HEK293T (cell line): ENCODE measurements around the gene ENOSF1.

Source experiments
- CTCF ChIA-PET: fragments of 350-600 bp; formaldehyde crosslinking; extraction: SDS; loops from one replicate; lab custom pipeline; 2021; ENCODE audit warnings: antibody characterized with exemption, inconsistent platforms; lab: Yijun Ruan, JAX
- POLR2A ChIA-PET: fragments of 350-600 bp; formaldehyde crosslinking; extraction: SDS; loops from one replicate; lab custom pipeline; 2020; ENCODE audit warnings: antibody characterized with exemption, inconsistent platforms; lab: Yijun Ruan, JAX
- DNase-seq: peaks from one replicate; pipeline ENCODE4 v3.0.0; 2012; ENCODE audit warnings: mixed read lengths; ENCODE audit errors: extremely low spot score
- ARNT ChIP-seq: fragments of 450-650 bp; IDR thresholded peaks from 2 replicates; pipeline ENCODE4 v1.6.1; 2017; ENCODE audit warnings: mild to moderate bottlenecking
- BHLHE40 ChIP-seq: fragments of 450-650 bp; IDR thresholded peaks from 2 replicates; pipeline ENCODE4 v1.6.1; 2016; ENCODE audit warnings: mild to moderate bottlenecking, moderate library complexity, borderline replicate concordance
- CTBP1 ChIP-seq: fragments of 450-650 bp; IDR thresholded peaks from 2 replicates; pipeline ENCODE4 v1.6.1; 2016; ENCODE audit warnings: borderline replicate concordance
- ELF4 ChIP-seq: fragments of 450-650 bp; IDR thresholded peaks from 2 replicates; pipeline ENCODE4 v1.6.1; 2017; ENCODE audit warnings: antibody characterized with exemption
- FOXA1 ChIP-seq: fragments of 450-650 bp; IDR thresholded peaks from 2 replicates; pipeline ENCODE4 v1.6.1; 2016; ENCODE audit warnings: mild to moderate bottlenecking
- FOXK2 ChIP-seq: fragments of 450-650 bp; IDR thresholded peaks from 2 replicates; pipeline ENCODE4 v1.6.1; 2016; ENCODE audit warnings: mild to moderate bottlenecking
- FOXM1 ChIP-seq: fragments of 450-650 bp; IDR thresholded peaks from 2 replicates; pipeline ENCODE4 v1.6.1; 2017; ENCODE audit warnings: mild to moderate bottlenecking, borderline replicate concordance
- HDGF ChIP-seq: fragments of 450-650 bp; IDR thresholded peaks from 2 replicates; pipeline ENCODE4 v1.6.1; 2017; ENCODE audit warnings: antibody characterized with exemption, borderline replicate concordance
- L3MBTL2 ChIP-seq: fragments of 450-650 bp; conservative IDR thresholded peaks from 2 replicates; pipeline ENCODE4 v1.6.1; 2016; ENCODE audit warnings: mild to moderate bottlenecking
- LEF1 ChIP-seq: fragments of 450-650 bp; IDR thresholded peaks from 2 replicates; pipeline ENCODE4 v1.6.1; 2017; ENCODE audit warnings: mild to moderate bottlenecking, borderline replicate concordance
- NFRKB ChIP-seq: fragments of 450-650 bp; IDR thresholded peaks from 2 replicates; pipeline ENCODE4 v1.6.1; 2016; ENCODE audit warnings: mild to moderate bottlenecking, moderate library complexity
- PKNOX1 ChIP-seq: fragments of 450-650 bp; IDR thresholded peaks from 2 replicates; pipeline ENCODE4 v1.6.1; 2016
- SP1 ChIP-seq: fragments of 450-650 bp; IDR thresholded peaks from 2 replicates; pipeline ENCODE4 v1.6.1; 2017
- SUZ12 ChIP-seq: fragments of 450-650 bp; IDR thresholded peaks from 2 replicates; pipeline ENCODE4 v1.6.1; 2016; ENCODE audit warnings: mild to moderate bottlenecking
- TARDBP ChIP-seq: fragments of 450-650 bp; IDR thresholded peaks from 2 replicates; pipeline ENCODE4 v1.6.1; 2016
- ZNF384 ChIP-seq: fragments of 450-650 bp; IDR thresholded peaks from 2 replicates; pipeline ENCODE4 v1.6.1; 2016

Gene ENOSF1

GRCh38 chr18:641224-641623 lies 71.2 kb downstream of the ENOSF1 start:
- no peak for DNase-seq
- POLR2A ChIA-PET: interaction anchor here (1.1 kb wide), 1 partner anchor 16 kb away, joined by 5 read pairs; the partner anchor contains the start of gene TYMS
- CTCF ChIA-PET: no interaction called here
- TF ChIP-seq CTBP1 (no peak), FOXM1 (no peak), HDGF (no peak), PKNOX1 (no peak), L3MBTL2 (no peak), LEF1 (no peak), ARNT (no peak), SUZ12 (no peak), FOXK2 (no peak), SP1 (no peak), FOXA1 (no peak), ELF4 (no peak), NFRKB (no peak), BHLHE40 (no peak), TARDBP (no peak), ZNF384 (no peak)

GRCh38 chr18:635171-635570 lies 77.3 kb downstream of the ENOSF1 start:
- ChIA-PET CTCF (interaction anchor here (0.9 kb wide), 1 partner anchor 10 kb away, joined by 3 read pairs; no protein-coding TSS in a partner anchor), POLR2A (interaction anchor here (0.9 kb wide), 1 partner anchor 23 kb away, joined by 3 read pairs; no protein-coding TSS in a partner anchor)
- TF ChIP-seq NFRKB (no peak), ELF4 (no peak), SP1 (no peak), FOXM1 (no peak), L3MBTL2 (no peak), TARDBP (no peak), FOXK2 (no peak), HDGF (no peak), PKNOX1 (no peak), ZNF384 (no peak), FOXA1 (no peak), ARNT (no peak), SUZ12 (no peak), LEF1 (no peak), CTBP1 (no peak), BHLHE40 (no peak)
- no peak for DNase-seq

- TF ChIP-seq CTBP1 (no peak), HDGF (no peak), FOXM1 (no peak), SUZ12 (no peak), FOXK2 (no peak), ELF4 (no peak)
- ChIA-PET CTCF (interaction anchor here (0.9 kb wide), 1 partner anchor 9 kb away, joined by 3 read pairs; no protein-coding TSS in a partner anchor), POLR2A (interaction anchor here (0.9 kb wide), 1 partner anchor 24 kb away, joined by 3 read pairs; no protein-coding TSS in a partner anchor)
- DNase-seq: no peak
Observed at GRCh38 chr18:634551-635045, 77.8 kb downstream of the ENOSF1 start.

GRCh38 chr18:631560-631959 lies 80.9 kb downstream of the ENOSF1 start:
- no peak for TF ChIP-seq NFRKB
- TF ChIP-seq FOXK2: no peak
- TF ChIP-seq L3MBTL2: no peak
- no peak for TF ChIP-seq ARNT
- no peak for TF ChIP-seq LEF1
- TF ChIP-seq SP1: no peak
- TF ChIP-seq FOXA1: no peak
- TF ChIP-seq ELF4: no peak
- TF ChIP-seq HDGF: no peak
- no peak for TF ChIP-seq CTBP1
- no peak for DNase-seq
- CTCF ChIA-PET: interaction anchor here (0.6 kb wide), 2 partner anchors 19 to 210 kb away, joined by 3 to 6 read pairs; no protein-coding TSS in a partner anchor
- POLR2A ChIA-PET: no interaction called here

- ChIA-PET POLR2A (no interaction called here), CTCF (no interaction called here)
- DNase-seq: no peak
- TF ChIP-seq FOXM1 (no peak), ZNF384 (no peak), PKNOX1 (no peak), SP1 (no peak), NFRKB (no peak), BHLHE40 (no peak), LEF1 (no peak), ARNT (no peak), ELF4 (no peak)
Observed at GRCh38 chr18:629269-630150, 82.9 kb downstream of the ENOSF1 start.
